Right renal pelvis (tissue), 4 donors: ENCODE results near the gene FBXW8. TPM values are rescaled to one million over a fixed set of nuclear protein-coding genes. Genes with fewer than 3 reads are reported as not detected.

ENCODE experiments used
- DNase-seq, 4 donors: peaks; one replicate each; pipeline ENCODE4 v3.0.0-alpha.2; 2013; ENCODE audit warnings: low read depth in 4 of 4, low spot score in 3 of 4, missing footprints in 1 of 4
- polyA plus RNA-seq, 4 donors: library from polyadenylated mRNA; unstranded; fragments of 120-200 nt; gene quantifications; one replicate each; pipeline ENCODE4 v1.2.1, GENCODE V29; 2013; ENCODE audit not compliant: insufficient read length in 4 of 4

The FBXW8 gene
- polyA plus RNA-seq, 4 donors: 22.1 to 25.6 (median 23.7) TPM

DNA sequence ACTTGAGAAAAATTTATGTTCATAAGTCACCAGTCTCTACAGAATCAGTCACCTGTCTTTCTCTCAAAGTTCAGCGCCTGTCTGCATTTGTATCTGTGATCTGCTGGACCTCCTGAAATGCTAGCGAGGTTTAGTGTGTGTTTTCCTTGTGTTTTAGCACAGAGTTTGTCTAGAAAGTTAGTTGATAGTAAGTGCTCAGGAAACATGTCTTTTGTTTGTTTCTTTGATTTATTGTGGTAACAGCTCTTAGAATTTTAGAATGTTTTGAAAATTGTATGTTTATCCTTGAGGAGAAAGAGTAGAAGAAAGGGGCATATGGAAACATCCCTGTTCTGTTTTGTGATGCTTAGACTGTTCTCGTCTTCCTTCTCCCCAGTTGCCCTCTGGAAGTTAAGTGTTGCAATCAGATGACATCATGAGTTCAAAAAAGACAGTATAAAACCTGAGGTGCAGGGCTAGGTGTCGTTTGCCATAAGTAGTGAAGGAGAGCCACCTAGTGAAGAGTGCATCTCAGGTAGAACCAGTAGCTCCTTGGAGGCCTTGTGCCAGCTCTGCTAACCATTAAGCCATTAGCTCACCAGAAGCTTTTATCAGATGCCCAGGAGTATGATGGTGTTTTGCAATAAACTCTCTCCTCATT, 44.8 kb downstream of the FBXW8 start:
- DNase-seq: no peak

GRCh38 chr12:116958402-116959197, 47.9 kb downstream of the FBXW8 start:
- no peak for DNase-seq

- no peak for DNase-seq
These were observed 48.4 kb downstream of the FBXW8 start for GRCh38 chr12:116959198-116959460.

DNA sequence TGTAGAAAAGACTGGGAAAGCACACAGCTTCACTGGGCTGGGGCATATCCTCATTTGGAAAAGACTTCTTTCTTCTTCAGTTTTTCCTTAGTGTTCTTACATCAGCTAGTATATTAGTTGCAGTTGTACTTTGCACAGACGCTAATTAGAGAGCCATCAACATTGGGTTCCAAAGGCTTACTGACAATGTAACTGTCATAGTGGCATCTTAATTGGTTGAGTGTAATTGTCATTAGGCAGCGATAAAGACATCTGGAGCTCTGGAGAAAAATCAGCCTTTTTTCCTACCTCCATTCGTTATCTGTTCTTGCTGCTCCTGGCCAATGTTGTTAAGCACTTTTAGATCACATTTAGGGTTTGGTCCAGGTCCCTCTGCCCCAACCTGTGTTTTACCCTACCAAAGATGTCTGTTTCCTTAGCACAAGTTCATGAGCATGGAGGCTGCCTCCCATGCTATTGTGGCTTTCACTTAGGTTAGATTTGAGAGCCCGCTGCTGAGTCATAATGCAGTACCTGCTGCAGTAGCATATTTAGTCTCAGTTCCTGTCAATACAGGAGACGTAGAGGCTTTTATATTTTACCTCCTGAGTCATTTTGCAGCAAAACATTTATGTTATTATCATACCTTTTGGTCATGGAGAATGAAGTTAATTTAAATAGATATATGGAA, 49.2 kb downstream of the FBXW8 start:
- DNase-seq: no peak

GRCh38 chr12:116962197-116962596, 51.4 kb downstream of the FBXW8 start:
- no peak for DNase-seq

DNA sequence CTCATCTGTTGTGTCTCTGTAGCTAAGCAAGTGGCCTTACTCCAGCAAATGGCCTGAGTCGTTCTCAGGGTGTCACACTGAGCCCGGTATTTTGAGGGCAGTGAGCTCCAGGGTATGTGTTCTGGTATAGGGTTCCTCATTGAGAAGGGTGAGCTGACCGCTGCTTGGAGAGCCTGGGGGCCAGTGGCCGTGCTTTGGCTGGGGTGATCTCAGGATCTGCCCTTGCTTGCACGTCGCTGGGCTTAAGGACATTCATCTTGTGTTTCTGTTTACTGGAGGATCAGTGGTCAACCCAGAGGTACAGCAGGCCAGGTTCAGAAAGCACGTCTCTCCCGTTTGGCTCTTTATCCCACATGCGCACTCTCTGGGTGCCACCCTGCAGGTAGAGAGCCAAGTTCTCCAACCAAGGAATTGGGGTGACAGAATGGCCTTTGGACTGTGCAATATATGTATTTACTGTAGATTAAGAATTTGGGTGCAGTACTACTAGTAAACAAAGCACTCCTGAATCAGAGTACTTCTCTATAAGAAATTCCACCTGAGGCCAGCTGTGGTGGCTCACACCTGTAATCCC, 52.1 kb downstream of the FBXW8 start:
- no peak for DNase-seq

DNA sequence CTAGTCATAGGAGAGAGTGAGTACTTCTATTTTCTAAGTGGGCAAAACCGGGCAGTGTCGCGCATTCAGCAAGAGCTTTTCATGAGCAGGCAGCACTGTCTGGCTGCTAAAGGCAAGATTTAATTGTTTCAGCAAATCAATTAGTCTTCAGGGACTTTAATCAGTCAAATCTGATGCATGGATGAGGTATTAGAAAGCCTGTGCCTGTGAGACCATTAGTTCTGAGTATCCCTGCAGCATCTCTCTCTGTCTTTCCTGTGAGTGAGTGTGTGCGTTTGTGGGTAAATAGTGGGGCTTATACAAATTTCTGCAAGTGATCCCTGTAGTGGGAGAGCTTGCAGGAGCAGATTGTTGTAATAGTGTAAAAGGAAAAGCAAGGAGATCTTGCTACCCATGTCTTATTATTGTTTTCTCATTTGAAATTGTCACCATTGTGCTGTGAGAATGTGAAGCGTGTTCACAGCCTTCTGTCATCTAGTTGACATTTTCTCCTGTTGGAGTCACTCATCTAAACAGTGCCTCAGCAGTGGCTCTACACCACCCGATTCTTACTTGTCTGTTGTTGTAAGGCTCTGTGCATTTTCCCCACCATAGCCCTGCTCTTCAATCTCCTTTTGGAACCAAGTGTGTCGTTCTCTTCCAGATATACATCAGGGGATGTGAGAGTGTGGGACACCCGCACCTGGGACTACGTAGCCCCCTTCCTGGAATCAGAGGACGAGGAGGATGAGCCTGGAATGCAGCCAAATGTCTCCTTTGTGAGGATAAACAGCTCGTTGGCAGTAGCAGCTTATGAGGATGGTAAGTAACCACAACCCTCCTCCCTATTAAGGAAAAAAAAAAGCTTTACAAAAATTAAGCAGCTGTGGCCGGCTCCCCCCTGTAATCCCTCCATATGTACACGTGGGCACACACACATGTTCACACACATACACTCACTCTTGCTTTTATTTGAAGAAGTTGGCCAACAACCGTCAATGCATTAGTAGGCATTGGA, 53.6 kb downstream of the FBXW8 start:
- no peak for DNase-seq

- no peak for DNase-seq
These were observed 58.2 kb downstream of the FBXW8 start for GRCh38 chr12:116968986-116969385.

GRCh38 chr12:116969615-116970585, 59.1 kb downstream of the FBXW8 start:
- DNase-seq: no peak

DNA sequence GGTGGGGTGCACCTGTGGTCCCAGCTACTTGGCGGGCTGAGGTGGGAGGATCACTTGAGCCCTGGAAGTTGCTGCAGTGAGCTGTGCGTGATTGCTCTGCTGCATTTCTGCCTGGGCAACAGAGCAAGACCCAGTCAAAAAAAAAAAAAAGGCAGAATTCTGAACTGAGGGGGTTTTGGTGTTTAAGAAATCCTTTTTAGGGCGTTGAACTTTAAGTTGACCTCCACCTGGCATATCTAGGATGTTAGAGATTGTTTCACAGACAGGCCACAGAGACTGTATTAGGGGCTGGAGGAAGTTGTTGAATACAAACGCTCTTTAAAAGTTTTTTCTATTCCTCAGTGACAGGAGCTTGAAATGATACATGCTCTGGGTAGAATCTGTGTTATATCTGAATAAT, 60.5 kb downstream of the FBXW8 start:
- no peak for DNase-seq

- no peak for DNase-seq
These were observed 65.1 kb downstream of the FBXW8 start for GRCh38 chr12:116975779-116976393.

DNA sequence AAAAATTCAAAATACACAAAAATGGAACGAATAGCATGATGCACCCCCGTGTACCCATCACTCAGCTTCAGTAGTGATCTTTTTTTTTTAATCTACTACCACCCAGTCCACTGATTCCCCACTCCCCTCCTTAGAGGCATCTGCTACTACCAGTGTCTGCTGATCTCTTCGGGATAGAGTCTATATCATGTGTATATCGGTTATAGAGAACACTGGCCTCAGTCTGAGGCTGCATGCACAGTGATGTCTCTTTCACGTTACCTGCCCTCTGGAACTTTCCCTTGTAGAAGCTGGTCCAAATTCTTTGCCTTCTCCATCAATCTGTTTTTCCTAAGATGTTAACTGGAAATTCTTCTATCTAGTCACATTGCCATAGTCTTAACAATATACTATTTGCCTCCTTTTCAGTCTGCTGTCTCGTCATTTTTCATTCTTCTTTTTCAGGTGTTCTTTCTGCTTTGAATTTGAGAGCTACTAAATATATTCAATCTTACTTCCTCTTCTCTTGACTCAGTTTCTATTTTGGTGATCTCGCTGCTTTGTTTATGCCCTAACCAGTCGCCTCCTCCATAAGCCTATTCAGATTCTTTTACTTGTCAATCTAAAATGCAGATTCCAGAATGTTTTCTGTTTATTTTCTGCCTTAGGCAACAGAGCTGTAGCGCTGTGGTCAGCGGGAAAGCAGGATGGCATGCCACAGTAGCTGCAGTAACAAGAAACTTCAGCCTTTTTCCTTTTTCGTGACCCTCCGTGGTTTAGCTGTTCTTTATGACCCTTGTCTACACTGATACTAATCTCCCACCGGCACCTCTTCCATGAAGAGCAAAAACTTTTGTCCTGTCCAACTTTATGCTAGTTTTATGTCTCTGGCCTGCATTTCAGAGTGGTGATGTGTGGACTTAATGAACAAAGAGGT, 67.0 kb downstream of the FBXW8 start:
- no peak for DNase-seq

GRCh38 chr12:116978791-116979508, 68.2 kb downstream of the FBXW8 start:
- no peak for DNase-seq

DNA sequence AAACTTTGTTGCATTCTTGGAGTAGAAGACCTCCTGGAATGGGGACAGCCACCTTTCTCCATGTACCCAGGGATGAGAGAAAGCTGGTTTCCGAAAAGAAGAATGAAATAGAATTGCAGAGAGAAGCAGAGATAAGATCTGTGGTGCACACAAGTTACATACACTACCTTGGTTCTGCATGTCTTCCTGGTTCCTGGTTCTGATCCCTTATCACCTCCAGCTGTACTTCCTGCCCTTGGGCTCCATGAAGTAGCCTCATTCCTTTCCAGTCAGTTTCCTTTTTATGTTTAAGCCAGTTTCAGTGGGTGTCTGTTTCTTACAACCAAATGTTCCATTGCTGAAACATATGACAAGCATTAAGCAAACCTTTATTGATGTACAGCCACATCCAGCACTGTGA, 69.3 kb downstream of the FBXW8 start:
- DNase-seq: no peak

DNA sequence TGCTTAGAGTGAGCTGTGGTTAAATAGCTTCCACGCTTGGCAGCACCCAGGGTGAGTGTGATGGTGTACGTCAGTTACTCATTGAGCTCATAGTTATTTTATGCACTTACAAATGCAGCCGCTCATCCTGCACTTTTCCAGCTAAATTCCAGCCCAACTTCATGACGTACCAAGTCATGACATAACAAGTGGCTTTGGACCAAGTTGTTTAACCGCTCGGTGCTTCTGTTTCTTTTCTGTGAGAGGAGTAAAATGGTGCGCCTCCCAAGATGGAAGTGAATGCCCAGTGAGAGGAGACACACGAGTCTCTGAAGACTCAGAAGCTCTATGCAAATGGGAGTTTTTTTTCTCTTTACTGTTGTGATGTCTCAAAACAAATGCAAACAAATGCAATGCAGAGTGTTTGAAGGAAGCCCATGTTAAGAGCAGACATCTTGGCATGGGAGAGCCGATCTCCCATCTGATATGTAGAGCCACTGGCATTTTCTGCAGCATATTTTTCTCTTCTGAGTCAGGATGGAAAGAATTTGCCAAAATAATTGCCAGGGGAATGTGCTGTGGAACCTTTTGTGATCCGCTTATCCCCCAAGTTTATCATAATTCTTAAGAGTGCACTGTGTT, 72.2 kb downstream of the FBXW8 start:
- no peak for DNase-seq

- no peak for DNase-seq
These were observed 73.3 kb downstream of the FBXW8 start for GRCh38 chr12:116984098-116984497.

- no peak for DNase-seq
These were observed 79.6 kb downstream of the FBXW8 start for GRCh38 chr12:116990329-116990728.
